GM21515 (cell line): ENCODE measurements around the gene RNASEH2B.

Experiments
- ATAC-seq: cut with Tn5 transposase; IDR thresholded peaks from one replicate; pipeline ENCODE4 v1.9.1; 2021; ENCODE audit not compliant: unreplicated experiment

The RNASEH2B gene

DNA sequence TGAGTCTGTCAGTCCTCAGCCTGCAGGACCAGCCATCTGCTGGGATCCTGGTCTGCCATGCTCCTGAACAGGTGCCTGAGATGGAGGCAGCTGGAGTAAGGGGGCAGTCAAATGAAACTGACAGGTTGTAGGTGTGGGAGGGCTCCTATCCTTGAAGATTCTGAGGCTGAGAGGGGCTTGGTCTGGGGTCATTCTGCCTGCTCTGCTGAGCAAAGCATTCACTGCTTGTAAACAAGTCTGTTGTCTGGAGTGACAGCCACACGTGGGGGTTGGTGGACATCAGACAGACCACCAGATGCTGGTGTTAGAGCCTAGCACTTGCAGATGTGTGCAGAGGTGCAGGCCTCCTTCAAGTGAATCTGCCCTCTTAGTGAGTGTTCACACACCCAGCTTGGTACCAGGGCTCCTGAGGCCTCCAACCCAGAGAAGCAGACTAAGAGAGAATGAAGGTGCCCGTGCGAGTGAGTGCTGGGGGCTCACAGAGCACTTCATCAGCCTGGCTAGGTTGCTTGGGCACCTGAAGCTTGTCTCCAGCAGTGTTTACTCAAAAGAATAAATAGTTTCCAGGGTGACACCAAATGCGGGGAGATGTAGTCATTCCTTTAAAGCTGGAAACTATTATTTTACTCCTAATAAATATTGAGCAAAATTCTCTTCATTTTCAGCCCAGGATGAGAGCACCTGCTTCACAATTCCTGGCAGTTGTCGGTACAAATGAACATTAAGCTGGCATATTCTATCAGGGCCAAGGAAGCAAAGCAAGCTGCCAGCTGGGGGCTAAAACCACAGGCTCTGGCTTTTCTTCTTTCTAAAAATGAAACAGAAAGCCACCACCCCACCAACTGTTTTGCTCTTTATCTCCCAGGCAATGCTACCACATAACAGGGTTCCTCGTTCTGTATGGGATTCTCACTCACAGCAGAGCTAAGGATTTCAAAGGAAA, 82.3 kb downstream of the RNASEH2B start:
- ATAC-seq = peak; percentile 79

DNA sequence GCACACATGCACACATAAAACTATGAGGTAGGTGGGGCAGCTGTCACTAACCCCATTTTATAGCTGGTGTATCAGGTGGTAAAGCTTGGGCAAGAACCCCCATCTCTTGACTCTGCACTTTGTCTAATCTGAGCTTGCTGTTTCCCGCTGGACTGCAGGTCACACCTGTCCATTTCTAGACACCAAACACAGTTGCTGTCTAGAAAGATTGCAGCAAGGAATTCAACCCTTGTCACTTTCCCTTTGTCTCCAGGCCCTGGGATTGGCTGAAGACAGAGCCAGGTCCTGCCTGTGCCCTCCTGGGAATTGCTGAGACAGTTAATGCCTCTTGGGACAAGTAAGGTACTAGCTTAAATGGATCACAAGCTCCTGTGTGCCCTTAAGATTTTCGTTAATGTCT, 83.8 kb downstream of the RNASEH2B start:
- ATAC-seq = no peak

DNA sequence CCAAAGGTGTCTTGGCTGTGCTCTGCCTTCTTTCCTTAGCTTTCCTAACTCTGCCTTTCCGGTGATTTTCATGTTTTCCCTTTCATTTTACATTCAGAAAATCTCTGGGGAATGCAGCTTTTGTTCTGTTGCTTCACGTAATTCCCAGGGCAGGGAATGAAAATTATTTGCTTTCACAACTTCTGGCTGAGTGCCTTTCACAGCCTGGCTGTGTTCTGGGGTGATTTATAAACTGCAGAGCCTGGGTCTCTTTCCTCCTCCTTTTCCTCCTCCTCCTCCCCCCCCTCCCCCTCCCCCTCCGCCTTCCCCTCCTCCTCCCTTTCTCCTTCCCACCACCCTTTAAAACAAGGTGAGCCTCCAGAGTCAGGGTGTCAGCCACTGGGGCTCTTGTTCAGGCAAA, 84.3 kb downstream of the RNASEH2B start:
- ATAC-seq = no peak

DNA sequence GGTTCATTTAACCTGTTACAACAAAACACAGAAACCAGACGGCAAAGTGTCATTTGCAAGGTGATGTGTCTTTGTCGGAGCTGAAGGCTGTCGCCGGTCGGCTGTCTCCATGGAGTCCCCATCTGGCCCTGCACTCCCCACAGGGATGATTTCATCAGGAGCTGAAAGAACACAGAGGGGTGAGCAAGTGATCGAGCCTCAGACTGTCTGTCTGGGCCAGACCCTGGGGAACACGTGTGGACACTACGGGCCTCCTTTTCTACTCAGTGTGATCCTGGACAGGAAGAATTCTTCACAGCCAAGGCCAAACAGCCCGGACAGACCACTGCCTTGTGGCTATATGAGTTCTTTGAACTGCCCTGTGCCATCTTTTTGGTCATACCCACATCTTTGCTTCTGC, 85.1 kb downstream of the RNASEH2B start:
- no peak for ATAC-seq

DNA sequence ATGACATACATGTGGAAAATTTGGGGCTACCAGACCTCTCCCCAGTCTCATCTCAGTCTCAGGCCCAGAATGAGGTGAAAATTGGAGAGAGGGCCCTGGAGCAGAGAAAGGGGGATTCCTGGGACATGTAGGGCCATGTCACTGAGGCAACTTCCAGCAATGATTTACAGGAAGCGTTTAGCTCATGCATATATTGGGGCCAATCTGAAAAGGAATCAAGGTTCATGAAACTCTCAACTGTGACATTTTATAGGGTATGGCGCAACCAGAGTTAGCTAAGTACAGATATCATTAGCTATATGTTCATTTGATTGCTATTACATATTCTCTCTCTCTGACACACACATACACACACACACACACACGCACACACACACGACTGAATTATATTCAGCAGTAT, 86.3 kb downstream of the RNASEH2B start:
- ATAC-seq = no peak

DNA sequence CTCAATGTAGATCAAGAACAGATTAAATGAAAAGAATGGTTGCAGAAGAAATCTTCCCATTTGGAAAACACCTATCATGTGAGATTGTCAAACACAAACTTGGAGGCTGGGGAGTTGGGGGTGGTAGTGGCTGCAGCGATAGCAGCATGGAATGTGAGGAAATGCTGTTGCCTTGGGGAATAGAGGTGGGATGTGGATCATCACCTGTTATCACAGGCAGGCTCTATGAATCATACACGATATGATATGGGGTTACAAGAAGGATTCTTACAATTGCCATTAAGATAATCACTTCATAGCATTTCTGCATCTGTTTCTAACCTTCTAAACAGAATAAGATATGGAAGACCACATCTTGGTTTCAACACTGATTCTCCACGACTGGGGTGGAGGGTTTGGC, 88.7 kb downstream of the RNASEH2B start:
- no peak for ATAC-seq

DNA sequence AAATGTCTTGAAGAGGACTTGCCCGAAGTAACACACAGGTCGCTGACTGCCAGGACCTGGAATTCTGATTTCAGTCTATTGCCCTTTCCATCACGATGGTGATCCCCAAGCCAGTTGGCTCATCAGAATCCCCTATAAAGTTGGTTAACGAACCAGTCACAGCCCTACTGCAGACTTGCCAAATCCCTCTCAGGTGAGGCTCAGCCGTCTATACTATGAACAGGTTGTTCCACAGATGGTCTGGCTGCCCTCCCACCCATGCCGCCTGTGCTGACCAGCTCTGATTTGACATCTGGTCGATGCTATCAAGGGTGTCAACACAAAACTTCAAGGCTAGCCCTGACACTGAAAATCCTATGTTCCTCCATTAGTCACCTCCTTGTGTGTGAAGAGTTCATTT, 90.0 kb downstream of the RNASEH2B start:
- ATAC-seq = no peak

DNA sequence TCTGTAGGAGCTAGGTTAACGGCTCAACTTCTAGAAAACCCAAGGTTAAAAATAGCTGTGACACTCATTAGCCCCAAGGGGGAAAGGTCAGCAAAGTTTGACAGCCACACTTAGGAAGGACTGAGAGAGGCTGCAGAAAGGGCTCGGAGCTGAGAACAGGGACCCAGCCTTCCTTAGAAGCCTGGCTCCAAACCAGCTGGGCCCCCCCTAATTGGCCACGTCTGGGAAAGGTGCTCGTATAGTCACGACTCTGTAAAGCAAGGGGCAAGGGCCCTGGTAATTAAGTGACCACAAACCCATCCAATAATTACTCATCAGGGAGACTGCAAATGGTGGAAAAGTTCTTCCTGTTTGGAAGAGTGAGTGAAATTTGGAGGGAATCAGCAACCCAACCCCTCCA, 90.5 kb downstream of the RNASEH2B start:
- no peak for ATAC-seq

DNA sequence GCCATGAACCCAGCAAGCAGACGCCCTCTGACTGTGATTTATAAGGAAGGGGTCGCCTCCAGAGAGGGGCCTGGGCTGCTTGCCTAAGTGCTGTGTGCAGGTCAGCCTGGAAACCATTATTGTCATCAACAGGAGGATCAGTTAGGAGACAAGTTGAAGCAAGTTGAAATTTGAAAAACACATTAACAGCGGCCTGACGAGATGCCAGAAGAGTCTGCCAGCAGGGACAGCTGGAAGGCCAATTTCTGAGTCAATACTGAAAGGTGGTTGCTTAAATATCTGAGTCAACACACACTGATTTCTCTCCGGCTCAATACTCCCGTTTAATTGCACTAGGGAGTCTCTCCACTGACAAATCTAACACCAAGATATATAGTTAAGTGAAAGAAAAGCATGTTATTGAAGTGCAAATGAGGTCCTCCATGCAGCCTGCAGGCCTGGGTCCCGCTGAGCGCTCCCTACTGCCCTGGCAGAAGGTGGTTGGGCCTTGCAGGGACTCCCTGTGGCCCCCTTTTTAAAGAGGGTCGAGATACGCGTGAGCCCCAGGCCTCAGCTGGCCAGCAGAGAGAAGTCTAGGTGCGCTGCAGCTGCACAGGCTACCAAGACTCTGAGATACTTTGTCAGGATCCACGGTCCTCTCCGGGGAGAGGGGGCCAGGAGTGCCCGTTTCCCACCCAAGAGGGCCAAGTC, 91.1 kb downstream of the RNASEH2B start:
- no peak for ATAC-seq

DNA sequence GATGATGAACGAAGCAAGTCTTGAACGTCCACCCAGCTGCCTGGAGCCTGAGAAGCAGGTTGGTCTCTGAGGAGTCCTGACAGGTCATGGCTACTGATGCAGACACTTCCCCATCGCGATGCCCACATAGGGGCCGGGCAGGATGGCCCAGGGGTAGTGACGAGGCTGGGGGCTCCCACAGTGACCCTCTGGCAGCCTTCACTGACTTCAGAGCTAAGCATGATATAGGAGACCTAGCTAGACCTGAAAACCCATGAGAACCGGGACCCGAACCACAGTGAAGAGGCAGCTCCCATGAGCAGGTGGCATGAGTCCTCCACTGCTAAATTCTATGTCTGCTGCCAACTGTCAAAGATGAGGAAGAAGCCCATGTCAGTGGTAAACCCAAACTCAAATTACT, 91.7 kb downstream of the RNASEH2B start:
- no peak for ATAC-seq

DNA sequence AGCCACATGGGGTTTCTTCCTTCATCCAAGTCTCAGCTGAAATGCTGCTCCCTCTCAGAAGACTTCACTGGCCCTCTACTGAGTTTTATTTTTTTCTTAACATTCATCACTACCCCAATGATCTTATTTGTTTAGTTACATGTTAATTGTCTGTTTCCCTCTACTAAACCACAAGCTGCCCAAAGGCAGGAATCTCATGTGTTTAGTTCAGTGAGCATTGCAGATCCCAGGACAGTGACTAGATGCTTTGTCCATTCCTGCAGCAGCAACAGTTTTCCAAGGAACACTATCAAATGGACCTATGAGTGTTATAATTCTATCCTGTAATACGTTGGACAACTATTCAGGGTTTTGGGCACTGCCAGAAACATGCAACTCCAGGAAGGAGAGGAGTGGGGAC, 93.1 kb downstream of the RNASEH2B start:
- no peak for ATAC-seq

DNA sequence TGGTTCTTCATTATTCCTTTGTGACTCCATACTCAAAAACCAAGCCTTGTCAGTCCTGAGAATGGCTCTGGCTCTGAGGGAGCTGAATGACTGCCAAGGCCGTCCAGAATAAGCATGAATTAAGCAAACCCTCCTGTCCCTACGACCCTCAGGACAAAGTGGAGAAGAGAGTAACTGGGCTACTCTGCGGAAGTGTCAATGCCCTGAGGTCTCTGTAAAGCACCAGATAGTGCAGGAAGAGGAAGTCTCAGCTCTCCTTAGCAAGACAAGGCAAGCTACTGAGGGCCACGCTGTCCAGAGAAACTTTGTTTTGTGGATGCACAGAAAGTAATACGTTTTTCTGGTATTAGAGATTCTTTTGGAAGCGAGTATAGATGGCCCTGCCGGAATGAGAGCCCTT, 94.1 kb downstream of the RNASEH2B start:
- ATAC-seq = no peak

DNA sequence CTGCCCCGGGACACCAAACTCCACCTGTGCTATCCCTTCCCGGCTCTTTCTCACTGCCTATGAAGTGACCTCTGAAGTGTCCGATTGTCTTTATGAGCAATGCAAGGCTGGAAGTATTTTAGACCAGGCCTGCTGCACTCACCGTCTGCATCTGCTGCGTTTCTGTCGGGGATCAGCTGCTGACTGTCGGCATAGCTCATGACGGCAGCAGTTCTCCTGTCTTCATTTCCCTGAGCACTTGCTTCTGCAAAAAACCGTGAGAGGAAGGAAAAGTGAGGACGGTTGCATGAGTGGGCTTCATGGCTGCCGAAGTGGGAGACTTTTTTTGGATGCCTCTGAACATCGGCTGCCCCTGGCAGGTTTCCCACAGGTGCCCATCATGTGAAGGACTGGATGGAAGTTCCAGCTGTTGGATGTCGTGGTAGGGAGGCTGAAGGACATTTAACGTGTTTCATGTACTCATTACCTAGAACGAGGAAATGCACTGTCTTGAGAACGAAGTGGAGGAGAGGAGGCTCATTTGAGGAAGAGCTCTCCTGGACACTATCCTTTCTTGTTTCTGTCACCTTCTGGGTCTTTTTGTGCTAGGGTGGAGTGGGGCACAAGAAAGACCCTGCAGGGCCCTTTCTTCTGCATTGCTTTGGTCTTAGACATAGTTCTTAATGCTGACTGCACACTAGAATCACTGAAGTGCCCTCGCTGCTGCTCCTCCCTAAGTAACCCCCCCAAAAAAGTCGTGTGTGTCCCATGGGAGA, 94.7 kb downstream of the RNASEH2B start:
- ATAC-seq = no peak

DNA sequence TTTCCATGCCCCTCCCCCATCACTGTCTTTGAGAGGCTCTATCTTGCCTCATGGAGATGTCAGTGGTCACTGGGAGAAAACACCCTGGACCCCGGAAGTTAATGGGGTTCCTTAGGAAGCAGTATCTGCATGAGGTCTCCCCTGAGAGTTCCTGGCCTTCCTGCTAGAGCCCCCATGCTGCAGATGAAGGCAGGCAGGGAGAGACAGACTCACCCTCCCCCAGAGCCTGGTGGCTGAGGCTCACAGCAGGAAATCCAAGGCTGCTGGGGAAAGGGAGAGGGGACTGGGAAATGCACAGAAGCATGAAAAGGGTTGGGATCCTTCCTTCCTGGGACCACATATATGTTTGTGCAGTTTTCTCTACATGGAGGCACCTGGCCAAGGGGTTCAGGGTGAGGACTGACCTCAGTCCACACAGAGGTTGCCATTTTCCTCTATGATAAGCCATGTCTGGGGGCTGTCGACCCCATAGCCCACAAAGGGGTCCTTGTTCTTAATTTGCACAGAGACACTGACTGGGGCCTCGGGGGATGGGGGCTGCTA, 95.4 kb downstream of the RNASEH2B start:
- ATAC-seq = no peak

DNA sequence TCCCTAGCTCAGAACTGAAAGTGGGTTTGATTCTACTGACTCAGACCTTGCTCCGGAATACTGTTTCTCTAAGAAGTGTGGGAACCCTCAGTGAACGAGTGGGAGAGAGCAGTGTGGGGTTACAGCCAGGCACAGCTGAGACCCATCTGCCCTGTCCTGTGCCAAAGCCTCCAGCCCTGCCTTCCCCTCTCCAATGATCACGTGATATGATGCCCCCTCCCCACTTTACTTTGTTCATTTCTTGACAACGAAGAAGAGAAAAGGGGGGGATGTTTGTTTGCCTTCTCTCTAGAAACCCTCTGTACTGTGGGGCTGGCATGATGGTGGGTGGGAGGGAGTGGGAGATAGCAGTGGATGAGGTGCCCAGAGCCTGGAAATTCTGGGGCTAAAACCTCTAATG, 96.0 kb downstream of the RNASEH2B start:
- no peak for ATAC-seq
